Nephron (organoid): ENCODE data around the gene POU2AF1.
A peak's percentile ranks its signal among the peaks of the same experiment; 100 is the strongest.

Source experiments
- H3K27ac Mint-ChIP-seq, 3 experiments: 2 replicates each; pipeline ENCODE4 v1.8.0; 2020; ENCODE audit warnings: mixed read lengths in 3 of 3, mild to moderate bottlenecking in 2 of 3, moderate library complexity in 1 of 3
- H3K27me3 Mint-ChIP-seq: 2 replicates; pipeline ENCODE4 v1.8.0; 2021; ENCODE audit warnings: low read depth, mild to moderate bottlenecking, moderate library complexity, mixed read lengths
- H3K36me3 Mint-ChIP-seq: 2 replicates; pipeline ENCODE4 v1.8.0; 2020; ENCODE audit warnings: low read depth, mixed read lengths
- H3K4me1 Mint-ChIP-seq: 2 replicates; pipeline ENCODE4 v1.8.0; 2020; ENCODE audit warnings: mixed read lengths
- H3K4me3 Mint-ChIP-seq, 3 experiments: 2 replicates each; pipeline ENCODE4 v1.8.0; 2020; ENCODE audit warnings: mild to moderate bottlenecking in 3 of 3, mixed read lengths in 3 of 3, moderate library complexity in 2 of 3
- H3K9me3 Mint-ChIP-seq: 2 replicates; pipeline ENCODE4 v1.8.0; 2020; ENCODE audit warnings: mixed read lengths
- CTCF ChIP-seq, 3 experiments: fragments of 200-600 bp; sonication (generic); IDR thresholded peaks; one replicate each; pipeline ENCODE4 v1.5.0; 2021; ENCODE audit warnings: antibody characterized with exemption in 3 of 3; ENCODE audit not compliant: unreplicated experiment in 3 of 3

The POU2AF1 gene

DNA sequence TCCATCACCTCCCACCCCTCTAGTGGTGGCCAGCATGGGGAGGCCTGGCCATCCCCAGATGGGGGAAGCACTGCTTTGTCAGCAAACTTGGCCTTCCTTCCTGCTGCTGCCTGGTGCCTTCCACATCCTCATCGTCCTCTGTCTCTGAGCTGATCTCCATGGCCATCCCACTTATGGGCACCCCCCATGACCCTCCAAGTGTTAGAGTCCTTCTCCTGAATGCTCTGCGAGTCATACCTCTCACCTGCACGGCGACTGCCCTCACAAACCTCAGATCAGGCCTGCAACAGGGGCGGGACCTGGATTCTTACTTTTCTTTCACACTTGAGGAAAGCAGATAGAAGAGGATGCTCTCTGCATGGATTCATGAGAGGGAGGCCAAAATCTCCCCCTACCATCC lies 24.0 kb downstream of the POU2AF1 start:
- Mint-ChIP-seq H3K27ac (peak overlapping the region in 1 of 3 experiments; percentile 44), H3K4me3 (no peak overlapping the region), H3K36me3 (no peaks in the 10 kb centered on the region), H3K9me3 (no peaks in the 10 kb centered on the region), H3K4me1 (peaks cover 36% of the 10 kb centered on the region), H3K27me3 (peaks cover 8% of the 10 kb centered on the region)
- no peak for TF ChIP-seq CTCF (IDR thresholded peaks at IDR 0.05; ENCODE audit: unreplicated experiment in 3 of 3)

DNA sequence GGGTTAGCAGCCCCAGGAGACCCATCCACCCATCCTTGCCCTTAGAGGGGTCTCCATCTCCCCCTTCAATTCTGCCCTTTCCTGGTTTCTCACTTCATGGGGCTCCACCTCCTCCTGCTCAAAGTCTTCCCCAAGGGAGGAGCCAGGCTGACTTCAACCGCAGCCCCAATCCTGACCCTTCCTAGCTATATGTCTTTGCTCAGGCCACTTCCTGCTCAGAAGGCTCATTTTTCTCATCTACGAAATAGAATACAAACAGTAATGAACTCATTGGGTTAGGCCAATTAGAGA lies 24.5 kb downstream of the POU2AF1 start:
- Mint-ChIP-seq H3K4me3 (no peak overlapping the region), H3K9me3 (no peaks in the 10 kb centered on the region), H3K27me3 (peaks cover 8% of the 10 kb centered on the region), H3K4me1 (peaks cover 36% of the 10 kb centered on the region), H3K27ac (peak overlapping the region in 1 of 3 experiments; percentile 38), H3K36me3 (no peaks in the 10 kb centered on the region)
- TF ChIP-seq CTCF (IDR thresholded peaks at IDR 0.05; ENCODE audit: unreplicated experiment in 3 of 3) = no peak

- no peak overlapping the region for H3K4me3 Mint-ChIP-seq
- H3K36me3 Mint-ChIP-seq = no peaks in the 10 kb centered on the region
- H3K9me3 Mint-ChIP-seq = no peaks in the 10 kb centered on the region
- H3K27ac Mint-ChIP-seq = peak overlapping the region in 2 of 3 experiments; percentile 94 to 97
- no peak for TF ChIP-seq CTCF (IDR thresholded peaks at IDR 0.05; ENCODE audit: unreplicated experiment in 3 of 3)
- H3K4me1 Mint-ChIP-seq = peaks cover 36% of the 10 kb centered on the region
- peaks cover 8% of the 10 kb centered on the region for H3K27me3 Mint-ChIP-seq
Measured at GRCh38 chr11:111353776-111354600, 25.1 kb downstream of the POU2AF1 start.

DNA sequence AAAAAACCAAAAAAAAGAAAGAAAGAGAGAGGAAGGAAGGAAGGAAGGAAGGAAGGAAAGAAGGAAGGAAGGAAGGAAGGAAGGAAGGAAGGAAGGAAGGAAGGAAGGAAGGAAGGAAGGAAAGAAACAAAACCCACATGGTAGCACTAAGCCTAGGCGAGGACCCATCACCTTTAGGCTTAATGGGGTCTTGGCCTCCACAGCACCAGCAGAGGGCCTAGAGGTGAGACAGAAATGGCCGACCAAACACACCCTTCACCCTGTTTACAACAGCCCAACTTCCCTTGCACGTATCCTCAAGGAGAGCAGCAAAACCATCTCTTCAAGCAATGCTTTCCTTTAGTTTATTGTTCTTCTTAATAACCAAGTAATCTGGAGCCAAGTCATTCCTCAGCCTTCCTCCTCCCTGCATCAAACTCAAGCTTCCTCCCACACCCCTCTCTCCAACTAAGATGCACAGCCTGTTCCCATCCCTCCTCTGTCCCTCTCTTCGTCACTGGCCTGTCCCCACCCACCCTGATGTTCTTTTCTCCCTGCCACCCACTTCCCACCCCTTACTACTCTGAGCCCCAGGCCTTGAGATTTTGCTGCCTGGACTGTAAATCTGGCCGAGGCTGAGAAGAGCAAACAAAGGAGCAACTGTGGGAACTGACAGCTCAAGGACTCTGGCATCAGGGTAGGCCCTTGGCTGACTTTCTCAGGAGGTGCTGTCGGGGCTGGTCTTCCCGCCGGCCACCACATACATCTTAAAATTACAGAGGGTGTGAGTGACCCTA lies 26.0 kb downstream of the POU2AF1 start:
- H3K4me1 Mint-ChIP-seq = peaks cover 36% of the 10 kb centered on the region
- H3K9me3 Mint-ChIP-seq = no peaks in the 10 kb centered on the region
- peak overlapping the region in 2 of 3 experiments; percentile 94 to 97 for H3K27ac Mint-ChIP-seq
- peaks cover 8% of the 10 kb centered on the region for H3K27me3 Mint-ChIP-seq
- H3K36me3 Mint-ChIP-seq = no peaks in the 10 kb centered on the region
- no peak for TF ChIP-seq CTCF (IDR thresholded peaks at IDR 0.05; ENCODE audit: unreplicated experiment in 3 of 3)
- peak overlapping the region in 1 of 3 experiments; percentile 27 for H3K4me3 Mint-ChIP-seq

DNA sequence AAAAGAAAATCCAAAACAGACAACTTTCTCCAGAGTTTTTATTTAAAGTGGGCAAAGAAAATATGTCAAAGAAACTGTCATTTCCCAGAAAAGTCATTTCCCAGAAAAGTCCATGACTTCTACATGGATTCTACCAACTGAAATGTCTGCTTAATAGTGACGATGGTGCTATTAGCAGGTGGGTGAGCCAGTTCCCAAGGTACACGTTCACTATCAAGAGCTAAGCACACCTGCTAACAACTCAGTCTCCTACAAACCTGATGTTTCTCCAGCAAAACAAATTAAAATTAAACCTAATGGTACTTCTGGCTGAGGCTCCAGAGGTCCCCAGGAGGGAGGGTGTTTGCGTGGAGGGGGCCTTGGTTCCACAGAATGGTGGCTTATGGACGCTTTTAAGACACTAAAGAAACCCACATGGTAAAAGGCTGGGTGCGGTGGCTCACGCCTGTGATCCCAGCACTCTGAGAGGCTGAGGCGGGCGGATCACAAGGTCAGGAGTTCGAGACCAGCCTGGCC lies 26.8 kb downstream of the POU2AF1 start:
- peaks cover 8% of the 10 kb centered on the region for H3K27me3 Mint-ChIP-seq
- H3K4me1 Mint-ChIP-seq = peaks cover 36% of the 10 kb centered on the region
- no peak for TF ChIP-seq CTCF (IDR thresholded peaks at IDR 0.05; ENCODE audit: unreplicated experiment in 3 of 3)
- no peaks in the 10 kb centered on the region for H3K36me3 Mint-ChIP-seq
- H3K4me3 Mint-ChIP-seq = no peak overlapping the region
- H3K9me3 Mint-ChIP-seq = no peaks in the 10 kb centered on the region
- peak overlapping the region in 1 of 3 experiments; percentile 76 for H3K27ac Mint-ChIP-seq
